T-helper 1 cell treated with Interleukin-12 subunit alpha and Interleukin-12 subunit beta and Interleukin-4 antibody, amounts not matched to agents 30 ng/mL and 1 ng/mL, for 36 hours (primary cell): ENCODE measurements around the gene B4GAT1. TPM values are rescaled to one million over a fixed set of nuclear protein-coding genes. Genes with fewer than 3 reads are reported as not detected.
"Not testable (repeated sequence)": the region's sequence is repeated elsewhere in the genome, so short reads cannot be mapped to it uniquely, and the experiment has no call there.

Source experiments
- intact Hi-C: fragments of 100-400 bp; cut with micrococcal nuclease; formaldehyde crosslinking; loops from one replicate; pipeline ENCODE4 v1.15.1; 2024
- total RNA-seq: library from RNA; stranded (reverse); gene quantifications from 2 replicates; pipeline ENCODE4 v1.2.3, GENCODE V29; 2022

Gene B4GAT1
- 7.6 and 7.7 TPM in 2 replicates for total RNA-seq

DNA sequence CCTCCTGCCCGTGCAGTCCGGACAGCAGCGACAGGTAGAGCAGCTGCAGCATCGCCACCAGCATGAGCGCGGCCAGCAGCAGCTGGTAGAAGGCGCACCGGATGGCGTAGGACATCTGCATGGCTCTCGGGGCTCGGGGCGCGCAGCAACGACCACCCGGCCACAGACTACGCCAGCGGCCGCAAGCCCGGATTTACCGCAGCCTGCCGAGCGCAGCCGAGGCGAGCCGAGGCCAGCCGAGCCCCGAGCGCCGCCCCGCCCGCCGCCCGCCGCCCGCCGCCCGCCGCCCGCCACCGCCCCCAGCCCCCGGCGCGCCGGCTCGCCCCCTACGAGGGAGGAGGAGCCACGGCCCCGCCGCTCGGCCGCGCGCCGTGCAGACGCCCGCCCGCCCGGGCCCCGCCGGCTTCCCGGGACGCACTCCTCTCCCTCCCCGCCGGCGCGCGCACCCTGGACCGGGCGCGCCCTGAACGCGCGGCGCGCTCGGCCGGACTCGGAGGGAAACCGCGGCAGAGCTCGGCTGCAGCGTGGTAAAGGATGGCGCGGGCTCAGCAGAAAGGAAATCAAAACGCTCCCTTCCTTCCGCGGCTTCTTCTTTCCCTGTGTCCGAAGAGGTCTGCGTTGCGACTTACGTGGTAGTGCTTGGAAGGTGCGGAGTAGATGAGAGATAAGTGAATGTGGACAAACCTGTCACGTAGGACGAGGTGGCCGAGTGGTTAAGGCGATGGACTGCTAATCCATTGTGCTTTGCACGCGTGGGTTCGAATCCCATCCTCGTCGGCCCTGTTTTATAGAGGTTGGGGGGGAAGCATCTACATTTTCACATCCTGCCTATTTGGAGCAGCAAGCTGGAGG lies at the start of gene B4GAT1:
B4GAT1 (minus strand) TSS at position 205 of the 852 bp plus-strand sequence; CDS start at position 121, 84 bp downstream.
- intact Hi-C loops: loop anchor here (1.0 to 10.0 kb wide), 4 partner anchors 17 to 1223 kb away; partner anchors contain the start of genes FAU, MRPL49 and SF3B2

GRCh38 chr11:66393954-66394353 lies 46.5 kb upstream of the B4GAT1 start:
- intact Hi-C loops: no loop called here

- intact Hi-C loops: no loop called here
These were observed 43.9 kb upstream of the B4GAT1 start for GRCh38 chr11:66391322-66391721.

- intact Hi-C loops: loop anchor here (1.0 to 2.0 kb wide), 4 partner anchors 44 to 166 kb away; partner anchors contain the start of gene BRMS1
These were observed 41.5 kb upstream of the B4GAT1 start for GRCh38 chr11:66388780-66389386.

GRCh38 chr11:66386171-66387069 lies 39.0 kb upstream of the B4GAT1 start:
- intact Hi-C loops: loop anchor here (1.0 kb wide), 3 partner anchors 14 to 38 kb away; no protein-coding TSS in a partner anchor

DNA sequence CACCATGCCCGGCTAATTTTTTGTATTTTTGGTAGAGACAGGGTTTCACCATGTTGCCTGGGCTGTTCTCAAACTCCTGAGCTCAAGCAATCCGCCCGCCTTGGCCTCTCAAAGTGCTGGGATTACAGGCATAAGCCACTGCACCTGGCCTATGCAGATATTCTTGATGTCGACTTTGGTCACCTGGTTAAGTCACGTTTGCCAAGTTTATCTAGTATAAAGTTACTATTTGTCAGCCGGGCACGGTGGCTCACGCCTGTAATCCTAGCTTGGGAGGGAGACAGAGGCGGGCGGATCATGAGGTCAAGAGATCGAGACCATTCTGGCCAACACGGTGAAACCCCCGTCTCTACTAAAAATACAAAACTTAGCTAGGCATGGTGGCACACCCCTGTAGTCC lies 36.9 kb upstream of the B4GAT1 start:
- intact Hi-C loops: not testable (repeated sequence)

- intact Hi-C loops: not testable (repeated sequence)
These were observed 32.8 kb upstream of the B4GAT1 start for GRCh38 chr11:66380264-66380663.

DNA sequence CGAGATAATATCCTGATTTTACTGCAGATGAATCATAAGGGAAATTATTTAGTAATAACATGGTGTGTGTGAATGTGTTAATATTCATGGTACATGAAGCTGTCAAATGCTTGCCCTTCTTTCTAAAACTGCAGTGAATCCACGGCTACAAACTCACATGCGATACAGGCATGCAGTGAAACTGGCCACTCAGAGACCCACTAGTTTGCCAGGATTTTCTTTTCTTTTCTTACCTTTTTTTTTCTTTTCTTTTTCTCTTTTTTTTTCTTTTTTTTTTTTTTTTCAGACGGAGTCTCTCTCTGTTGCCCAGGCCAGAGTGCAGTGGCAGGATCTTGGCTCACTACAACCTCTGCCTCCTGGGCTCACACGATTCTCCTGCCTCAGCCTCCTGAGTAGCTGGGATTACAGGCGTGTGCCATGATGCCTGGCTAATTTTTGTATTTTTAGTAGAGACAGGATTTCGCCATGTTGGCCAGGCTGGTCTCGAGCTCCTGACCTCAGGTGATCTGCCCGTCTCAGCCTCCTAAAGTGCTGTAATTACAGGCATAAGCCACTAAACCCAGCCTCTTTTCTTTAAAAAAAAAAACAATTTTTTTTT lies 26.4 kb upstream of the B4GAT1 start:
- intact Hi-C loops: loop anchor here (5.0 kb wide), 1 partner anchor 244 kb away; the partner anchor contains the start of gene RBM14

- intact Hi-C loops: loop anchor here (5.0 kb wide), 1 partner anchor 244 kb away; the partner anchor contains the start of gene RBM14
These were observed 25.8 kb upstream of the B4GAT1 start for GRCh38 chr11:66373265-66373664.

DNA sequence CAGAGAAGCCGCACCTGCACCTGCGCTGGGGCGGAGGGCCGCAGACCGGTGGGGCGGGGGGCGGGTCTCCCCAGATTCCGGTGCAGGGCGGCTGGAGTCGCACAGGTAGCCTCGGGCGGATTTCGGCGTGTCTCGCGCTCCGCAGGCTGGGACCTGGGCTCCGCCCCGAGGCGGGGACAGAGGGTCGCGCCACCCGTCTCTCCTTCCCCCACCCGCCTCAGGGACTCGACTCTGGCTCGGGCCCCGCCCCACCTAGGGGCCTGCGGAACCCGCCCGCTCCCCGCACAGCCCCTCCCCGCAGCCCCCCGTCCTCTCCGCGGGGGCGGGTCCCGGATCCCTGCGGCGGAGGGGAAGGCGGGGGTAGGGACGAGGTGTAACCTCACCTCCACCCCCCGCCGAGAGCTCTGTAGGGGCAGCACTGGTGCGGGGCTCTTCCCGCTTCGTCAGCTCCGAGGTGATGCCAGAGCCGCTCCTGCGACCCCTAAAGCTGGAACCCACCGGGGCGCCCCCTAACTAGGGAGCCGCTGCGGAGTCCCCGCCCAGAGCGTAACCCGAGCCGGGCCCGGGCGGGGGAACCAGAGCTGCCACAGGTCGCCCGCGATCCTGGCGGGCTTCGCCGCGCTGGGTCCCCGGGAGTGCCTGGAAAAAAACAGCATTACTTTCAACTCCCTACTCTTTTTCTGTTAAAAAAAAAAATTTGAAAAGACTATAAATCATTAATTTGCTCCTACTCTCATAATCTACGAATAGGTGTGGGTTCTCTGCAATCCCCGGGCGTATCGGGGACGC lies 24.4 kb upstream of the B4GAT1 start, which contains the start of gene SLC29A2:
SLC29A2 (minus strand) TSS at position 134 of the 789 bp plus-strand sequence. CDS start 169 bp downstream, outside the sequence.
- intact Hi-C loops: loop anchor here (1.0 to 5.0 kb wide), 5 partner anchors 14 to 245 kb away; partner anchors contain the start of genes BRMS1 and RBM14

- intact Hi-C loops: no loop called here
These were observed 21.9 kb upstream of the B4GAT1 start for GRCh38 chr11:66369073-66369894.

DNA sequence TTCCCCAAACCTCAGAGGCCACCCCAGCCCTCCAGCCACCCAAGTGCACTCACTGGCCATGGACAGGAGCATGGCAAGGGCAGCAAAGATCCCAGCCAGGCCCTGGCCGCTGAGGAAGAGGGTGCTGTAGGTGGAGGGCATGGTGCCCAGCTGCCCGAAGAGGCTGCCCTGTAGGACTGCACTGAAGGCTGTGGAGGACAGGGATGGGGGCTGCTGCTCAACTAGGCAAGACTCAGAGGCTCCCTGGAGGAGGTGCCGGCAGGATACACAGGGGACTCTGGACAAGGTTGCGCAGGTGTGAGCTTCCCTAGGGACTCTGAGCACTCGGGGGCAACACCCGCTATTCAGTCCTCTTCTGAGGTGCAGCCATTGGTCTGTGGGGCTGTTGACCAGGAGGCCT lies 21.1 kb upstream of the B4GAT1 start:
- intact Hi-C loops: no loop called here

GRCh38 chr11:66367561-66368312 lies 20.3 kb upstream of the B4GAT1 start:
- intact Hi-C loops: no loop called here

DNA sequence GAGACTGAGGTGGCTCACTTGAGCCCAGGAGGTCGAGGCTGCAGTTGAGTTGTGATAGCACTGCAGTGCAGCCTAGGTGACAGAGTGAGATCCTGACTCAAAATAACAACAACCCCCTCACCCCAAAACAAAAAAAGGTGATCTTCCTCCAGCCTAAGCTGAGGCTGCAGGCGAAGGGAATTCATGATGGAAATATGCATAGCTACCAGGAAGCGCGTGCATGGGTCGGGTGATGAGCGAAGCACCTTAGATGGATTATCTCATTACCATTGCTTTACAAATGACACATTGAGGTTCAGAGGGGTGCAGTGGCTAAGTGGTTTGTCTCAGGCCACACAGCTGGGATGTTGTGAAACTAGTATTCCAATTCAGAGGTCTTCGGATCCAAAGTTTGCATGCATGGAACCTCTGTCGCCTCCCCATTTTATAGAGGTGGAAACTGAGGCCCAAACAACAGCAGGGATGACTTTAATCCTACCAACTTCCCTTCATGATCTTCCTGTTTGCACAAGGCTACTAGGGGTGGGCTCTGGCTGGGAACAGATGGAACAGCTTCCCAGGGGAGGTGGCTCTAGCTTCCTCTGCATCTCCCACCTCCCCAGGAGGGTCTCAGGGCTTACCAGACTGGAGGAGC lies 19.5 kb upstream of the B4GAT1 start:
- intact Hi-C loops: no loop called here

DNA sequence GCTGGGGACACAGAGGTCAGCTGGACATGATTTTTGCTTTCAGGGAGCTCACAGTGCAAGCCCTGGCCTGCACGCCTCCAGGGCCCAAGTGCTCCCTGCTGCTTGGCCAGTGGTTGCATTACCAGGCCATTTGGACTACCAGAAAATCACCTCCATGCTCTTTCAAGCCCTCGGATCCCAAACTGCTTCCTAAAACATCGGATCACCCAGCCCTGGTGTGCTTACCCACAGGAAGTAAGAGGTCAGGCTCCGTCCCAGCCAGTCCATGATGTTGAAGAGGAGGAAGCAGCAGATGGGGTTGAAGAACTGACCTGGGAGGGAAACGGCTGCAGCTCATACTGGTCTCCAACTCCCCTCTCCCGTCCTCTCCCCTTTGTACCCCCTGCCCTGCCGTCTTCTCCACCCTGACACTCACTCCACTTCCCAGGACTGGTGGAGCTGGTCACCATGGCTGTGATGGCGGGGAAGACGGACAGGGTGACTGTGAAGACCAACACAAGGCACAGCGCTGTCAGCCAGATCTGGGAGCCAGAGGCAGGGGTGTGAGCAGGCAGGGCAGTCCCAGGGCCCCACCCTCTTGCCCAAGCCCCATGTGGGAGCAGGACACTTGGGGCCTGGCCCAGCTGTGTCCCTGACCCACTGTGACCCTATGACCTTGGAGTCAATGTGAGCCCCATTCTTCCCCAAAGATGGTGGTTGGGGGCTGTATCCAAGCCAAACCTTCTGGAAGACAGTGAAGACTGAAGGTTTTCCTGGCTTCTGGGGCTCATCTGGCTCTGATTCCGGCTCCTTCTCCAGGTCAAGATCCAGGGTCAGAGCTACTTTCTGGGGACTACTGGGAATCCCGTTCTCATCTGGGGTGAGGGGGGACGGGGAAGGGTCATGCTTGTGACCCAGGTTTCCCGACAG lies 18.5 kb upstream of the B4GAT1 start:
- intact Hi-C loops: loop anchor here (2.0 kb wide), 1 partner anchor 17 kb away; no protein-coding TSS in a partner anchor

GRCh38 chr11:66365166-66365565 lies 17.7 kb upstream of the B4GAT1 start:
- intact Hi-C loops: loop anchor here (2.0 kb wide), 1 partner anchor 16 kb away; no protein-coding TSS in a partner anchor
